Neural progenitor cell (in vitro differentiated cells): Measurements from ENCODE around the gene AGXT. TPM values are rescaled to one million over a fixed set of nuclear protein-coding genes. Genes with fewer than 3 reads are reported as not detected.

ENCODE experiments used
- DNase-seq: peaks from one replicate; pipeline ENCODE4 v3.0.0-alpha.2; 2016; ENCODE audit warnings: low spot score
- H2AFZ ChIP-seq: fragments of 200-600 bp; sonication (generic); replicated peaks from 2 replicates; pipeline ENCODE4 v1.6.1; 2016; ENCODE audit warnings: antibody characterized with exemption
- H3F3A ChIP-seq: fragments of 200-600 bp; sonication (generic); 2 replicates; pipeline ENCODE4 v1.6.1; 2016; ENCODE audit warnings: antibody characterized with exemption, low read depth
- H3K27ac ChIP-seq: fragments of 200-600 bp; sonication (generic); 2 replicates; pipeline ENCODE4 v1.5.1; 2016; ENCODE audit warnings: mild to moderate bottlenecking
- H3K27me3 ChIP-seq: fragments of 200-600 bp; sonication (generic); 2 replicates; pipeline ENCODE4 v1.6.1; 2016; ENCODE audit warnings: mild to moderate bottlenecking, moderate library complexity
- H3K36me3 ChIP-seq: fragments of 200-600 bp; sonication (generic); 2 replicates; pipeline ENCODE4 v1.5.1; 2016
- H3K4me1 ChIP-seq: fragments of 200-600 bp; sonication (generic); 2 replicates; pipeline ENCODE4 v1.6.1; 2016; ENCODE audit warnings: mixed run types
- H3K4me2 ChIP-seq: fragments of 200-600 bp; sonication (generic); 2 replicates; pipeline ENCODE4 v1.6.1; 2016
- H3K4me3 ChIP-seq: fragments of 200-600 bp; sonication (generic); 2 replicates; pipeline ENCODE4 v1.5.1; 2016
- H3K79me2 ChIP-seq: fragments of 200-600 bp; sonication (generic); 2 replicates; pipeline ENCODE4 v1.6.1; 2016; ENCODE audit warnings: low read depth
- H3K9ac ChIP-seq: fragments of 200-600 bp; sonication (generic); 2 replicates; pipeline ENCODE4 v1.6.1; 2016
- H3K9me3 ChIP-seq: fragments of 200-600 bp; sonication (generic); 2 replicates; pipeline ENCODE4 v1.5.1; 2016; ENCODE audit warnings: low read depth
- H4K20me1 ChIP-seq: fragments of 200-600 bp; sonication (generic); 2 replicates; pipeline ENCODE4 v1.6.1; 2016; ENCODE audit warnings: low read depth
- H3K27ac Mint-ChIP-seq: 3 replicates; pipeline ENCODE4 v1.8.0; 2021; ENCODE audit warnings: mixed read lengths
- H3K27me3 Mint-ChIP-seq: 2 replicates; pipeline ENCODE4 v1.8.0; 2022; ENCODE audit warnings: low read depth, mild to moderate bottlenecking, inconsistent platforms, moderate library complexity, mixed read lengths; ENCODE audit not compliant: insufficient read depth
- H3K36me3 Mint-ChIP-seq: 3 replicates; pipeline ENCODE4 v1.8.0; 2021; ENCODE audit warnings: mixed read lengths
- H3K4me1 Mint-ChIP-seq: 3 replicates; pipeline ENCODE4 v1.8.0; 2021; ENCODE audit warnings: mixed read lengths
- H3K4me3 Mint-ChIP-seq: 3 replicates; pipeline ENCODE4 v1.8.0; 2021; ENCODE audit warnings: mild to moderate bottlenecking, moderate library complexity, mixed read lengths
- H3K9me3 Mint-ChIP-seq: 3 replicates; pipeline ENCODE4 v1.8.0; 2020; ENCODE audit warnings: mixed read lengths
- EZH2 ChIP-seq: fragments of 200-600 bp; sonication (generic); IDR thresholded peaks from 2 replicates; pipeline ENCODE4 v1.6.1; 2017; ENCODE audit warnings: antibody characterized with exemption, mild to moderate bottlenecking, moderate library complexity
- EZH2phosphoT487 ChIP-seq: fragments of 200-600 bp; sonication (generic); IDR thresholded peaks from 2 replicates; pipeline ENCODE4 v1.6.1; 2017; ENCODE audit warnings: antibody characterized with exemption
- total RNA-seq: library from RNA; depleted of rRNA; stranded (reverse); fragments of >200 nt; gene quantifications from 2 replicates; pipeline ENCODE4 v1.2.3, GENCODE V29; 2015; ENCODE audit warnings: low replicate concordance
- TF ChIP-seq, protein P1 (sequence below): fragments of 200-600 bp; sonication (generic); IDR thresholded peaks from 2 replicates; pipeline ENCODE4 v1.5.1; 2017; ENCODE audit warnings: antibody characterized with exemption, mild to moderate bottlenecking

AGXT gene
- total RNA-seq, 1 donor from 2014 or later: not detected

DNA sequence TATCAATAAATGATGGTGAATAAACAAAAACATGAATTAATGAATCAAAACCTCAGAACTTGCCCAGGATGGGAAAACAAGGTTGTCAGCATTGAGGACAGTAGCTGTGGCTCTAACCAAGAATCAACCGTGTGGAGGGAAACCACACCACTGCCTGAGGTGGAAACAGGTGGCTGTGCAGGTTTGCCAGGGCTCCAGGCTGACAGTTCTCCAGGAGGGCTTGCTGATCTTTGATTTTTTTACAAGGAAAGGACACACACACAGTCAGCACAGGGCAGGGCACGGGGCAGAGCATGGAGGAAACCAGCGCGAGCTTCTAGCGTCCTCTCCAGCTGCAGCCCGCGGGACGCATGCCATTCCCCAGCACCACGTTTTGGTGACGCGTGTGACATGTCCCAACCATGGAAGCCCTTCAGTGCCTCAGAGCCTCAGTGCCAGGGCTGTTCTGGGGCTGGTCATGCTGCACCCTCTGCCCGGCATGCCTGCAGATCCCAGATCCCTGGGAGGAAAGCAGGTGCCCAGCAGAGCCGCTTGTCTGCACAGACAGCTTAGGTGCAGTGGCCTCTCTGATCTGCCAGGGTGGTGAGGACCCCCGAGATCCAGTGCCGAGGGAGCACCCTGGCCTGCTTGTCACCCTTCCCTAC, 15.8 kb upstream of the AGXT start:
- Histone ChIP-seq H3K27ac (no peak overlapping the region), H3F3A (peaks cover 18% of the 10 kb centered on the region), H2AFZ (no peak overlapping the region), H3K9ac (no peak overlapping the region), H4K20me1 (peaks cover 5% of the 10 kb centered on the region), H3K27me3 (no peaks in the 10 kb centered on the region), H3K9me3 (no peaks in the 10 kb centered on the region), H3K4me1 (peaks cover 15% of the 10 kb centered on the region), H3K4me2 (no peak overlapping the region), H3K4me3 (no peak overlapping the region), H3K36me3 (no peaks in the 10 kb centered on the region), H3K79me2 (no peaks in the 10 kb centered on the region)
- Mint-ChIP-seq H3K27me3 (peaks cover 9% of the 10 kb centered on the region), H3K27ac (peak overlapping the region; percentile 74), H3K9me3 (peaks cover 12% of the 10 kb centered on the region), H3K4me3 (no peak overlapping the region), H3K4me1 (peaks cover 16% of the 10 kb centered on the region), H3K36me3 (no peaks in the 10 kb centered on the region)
- TF ChIP-seq, protein P1, sequence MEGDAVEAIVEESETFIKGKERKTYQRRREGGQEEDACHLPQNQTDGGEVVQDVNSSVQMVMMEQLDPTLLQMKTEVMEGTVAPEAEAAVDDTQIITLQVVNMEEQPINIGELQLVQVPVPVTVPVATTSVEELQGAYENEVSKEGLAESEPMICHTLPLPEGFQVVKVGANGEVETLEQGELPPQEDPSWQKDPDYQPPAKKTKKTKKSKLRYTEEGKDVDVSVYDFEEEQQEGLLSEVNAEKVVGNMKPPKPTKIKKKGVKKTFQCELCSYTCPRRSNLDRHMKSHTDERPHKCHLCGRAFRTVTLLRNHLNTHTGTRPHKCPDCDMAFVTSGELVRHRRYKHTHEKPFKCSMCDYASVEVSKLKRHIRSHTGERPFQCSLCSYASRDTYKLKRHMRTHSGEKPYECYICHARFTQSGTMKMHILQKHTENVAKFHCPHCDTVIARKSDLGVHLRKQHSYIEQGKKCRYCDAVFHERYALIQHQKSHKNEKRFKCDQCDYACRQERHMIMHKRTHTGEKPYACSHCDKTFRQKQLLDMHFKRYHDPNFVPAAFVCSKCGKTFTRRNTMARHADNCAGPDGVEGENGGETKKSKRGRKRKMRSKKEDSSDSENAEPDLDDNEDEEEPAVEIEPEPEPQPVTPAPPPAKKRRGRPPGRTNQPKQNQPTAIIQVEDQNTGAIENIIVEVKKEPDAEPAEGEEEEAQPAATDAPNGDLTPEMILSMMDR: no peak
- TF ChIP-seq EZH2phosphoT487: no peak
- no peak for TF ChIP-seq EZH2
- no peak for DNase-seq

DNA sequence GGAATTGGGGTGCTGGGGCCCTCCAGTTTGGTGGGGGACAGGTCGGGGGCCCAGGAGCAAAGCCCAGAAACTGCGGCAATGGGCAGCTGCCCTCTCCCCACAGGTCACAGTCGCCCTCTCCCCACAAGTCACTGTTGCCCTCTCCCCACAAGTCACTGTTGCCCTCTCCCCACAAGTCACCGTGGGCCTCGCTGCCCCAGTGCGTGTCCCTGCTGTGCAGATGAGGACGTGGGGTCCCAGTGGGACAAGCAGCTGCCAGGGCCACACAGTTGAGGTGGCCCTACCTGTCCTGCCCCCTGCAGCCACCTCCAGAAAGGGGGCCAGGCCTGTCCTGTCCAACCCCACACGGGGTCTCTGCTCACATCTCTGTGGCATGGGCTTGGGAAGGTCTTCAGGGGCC, 13.0 kb upstream of the AGXT start:
- Histone ChIP-seq H3K4me2 (no peak overlapping the region), H3K79me2 (no peaks in the 10 kb centered on the region), H3F3A (peaks cover 18% of the 10 kb centered on the region), H3K9me3 (no peaks in the 10 kb centered on the region), H2AFZ (no peak overlapping the region), H3K4me3 (no peak overlapping the region), H3K27me3 (no peaks in the 10 kb centered on the region), H3K36me3 (no peaks in the 10 kb centered on the region), H3K4me1 (peaks cover 15% of the 10 kb centered on the region), H3K9ac (no peak overlapping the region), H4K20me1 (peaks cover 5% of the 10 kb centered on the region), H3K27ac (no peak overlapping the region)
- H3K4me3 Mint-ChIP-seq: no peak overlapping the region
- H3K4me1 Mint-ChIP-seq: peaks cover 10% of the 10 kb centered on the region
- no peak overlapping the region for H3K27ac Mint-ChIP-seq
- H3K27me3 Mint-ChIP-seq: peaks cover 7% of the 10 kb centered on the region
- H3K9me3 Mint-ChIP-seq: peaks cover 12% of the 10 kb centered on the region
- TF ChIP-seq EZH2phosphoT487: no peak
- no peak for TF ChIP-seq EZH2
- TF ChIP-seq, protein P1: no peak
- H3K36me3 Mint-ChIP-seq: no peaks in the 10 kb centered on the region
- DNase-seq: no peak

DNA sequence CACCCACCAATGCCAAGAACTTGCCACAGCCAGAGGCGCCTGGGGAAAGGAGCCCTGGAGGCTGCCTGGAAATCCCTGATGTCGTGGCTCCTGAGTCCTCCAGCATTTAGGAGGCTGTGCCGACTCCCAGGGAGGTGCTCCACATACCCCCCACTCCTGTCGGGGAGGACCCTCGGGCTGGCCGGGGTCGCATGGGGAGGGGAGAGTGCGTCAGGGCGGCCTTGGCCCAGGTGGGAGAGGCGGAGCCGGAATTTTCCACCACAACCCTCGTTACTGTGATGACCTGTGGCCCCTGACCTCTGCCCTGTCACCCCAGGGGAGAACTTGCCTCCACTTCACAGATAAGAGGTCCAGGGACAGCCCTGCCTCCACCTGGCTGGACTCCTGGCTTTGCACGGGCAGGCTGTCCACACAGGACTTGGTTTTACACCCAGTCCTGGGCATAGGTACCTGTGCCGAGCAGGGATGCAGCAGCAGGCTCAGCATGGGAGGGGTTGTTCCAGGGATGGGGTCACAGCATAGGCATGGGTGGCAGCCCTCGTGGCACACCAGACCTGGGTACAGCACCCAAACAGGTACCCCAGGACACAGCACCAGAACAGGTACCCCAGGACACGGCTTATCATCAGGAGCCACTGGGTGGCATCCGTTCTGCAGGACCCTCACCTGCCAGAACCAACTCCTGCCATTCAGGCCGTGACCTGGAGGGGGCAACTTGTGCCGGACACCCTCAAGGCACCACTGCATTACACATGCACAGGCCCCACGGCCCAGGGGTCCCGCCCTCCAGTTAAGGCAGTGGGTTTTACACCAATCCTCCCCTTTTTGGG, 12.3 kb upstream of the AGXT start:
- no peak overlapping the region for H2AFZ ChIP-seq
- H3K4me3 Mint-ChIP-seq: no peak overlapping the region
- H3K79me2 ChIP-seq: no peaks in the 10 kb centered on the region
- no peaks in the 10 kb centered on the region for H3K27me3 ChIP-seq
- peaks cover 10% of the 10 kb centered on the region for H3K4me1 Mint-ChIP-seq
- no peak overlapping the region for H3K4me2 ChIP-seq
- TF ChIP-seq, protein P1: peak; percentile 46
- no peak for TF ChIP-seq EZH2
- peaks cover 7% of the 10 kb centered on the region for H3K27me3 Mint-ChIP-seq
- peaks cover 13% of the 10 kb centered on the region for H3F3A ChIP-seq
- no peaks in the 10 kb centered on the region for H3K36me3 Mint-ChIP-seq
- no peak overlapping the region for H3K9ac ChIP-seq
- DNase-seq: peak; percentile 46
- peaks cover 12% of the 10 kb centered on the region for H3K4me1 ChIP-seq
- no peaks in the 10 kb centered on the region for H4K20me1 ChIP-seq
- peaks cover 12% of the 10 kb centered on the region for H3K9me3 Mint-ChIP-seq
- no peaks in the 10 kb centered on the region for H3K36me3 ChIP-seq
- no peak overlapping the region for H3K27ac ChIP-seq
- no peaks in the 10 kb centered on the region for H3K9me3 ChIP-seq
- no peak overlapping the region for H3K27ac Mint-ChIP-seq
- no peak overlapping the region for H3K4me3 ChIP-seq
